Endodermal cell (in vitro differentiated cells): ENCODE data around the gene SLC2A6. TPM values are rescaled to one million over a fixed set of nuclear protein-coding genes. Genes with fewer than 3 reads are reported as not detected.

Experiments used
- DNase-seq: peaks from one replicate; pipeline ENCODE4 v3.0.0-alpha.2; 2017
- H3K27ac ChIP-seq: 2 replicates; pipeline ENCODE4 v1.5.1; 2013; ENCODE audit warnings: mild to moderate bottlenecking, low read depth, low read length, moderate library complexity
- H3K27me3 ChIP-seq: 2 replicates; pipeline ENCODE4 v1.6.1; 2013; ENCODE audit warnings: mild to moderate bottlenecking, low read length, moderate library complexity; ENCODE audit not compliant: insufficient read depth, control insufficient read depth, poor library complexity, severe bottlenecking
- H3K36me3 ChIP-seq: 2 replicates; pipeline ENCODE4 v1.7.0; 2013; ENCODE audit warnings: mild to moderate bottlenecking, low read length, moderate library complexity; ENCODE audit not compliant: control insufficient read depth, insufficient read depth
- H3K4me1 ChIP-seq: one replicate; pipeline ENCODE4 v1.7.0; 2013; ENCODE audit warnings: low read length; ENCODE audit not compliant: control insufficient read depth, insufficient read depth
- H3K4me3 ChIP-seq: 2 replicates; pipeline ENCODE4 v1.5.1; 2013; ENCODE audit warnings: mild to moderate bottlenecking, low read length, moderate library complexity
- H3K9ac ChIP-seq: 2 replicates; pipeline ENCODE4 v1.6.1; 2013; ENCODE audit warnings: mild to moderate bottlenecking, low read length, moderate library complexity; ENCODE audit not compliant: poor library complexity, severe bottlenecking; ENCODE audit errors: extremely low read depth
- H3K9me3 ChIP-seq: 2 replicates; pipeline ENCODE4 v1.6.1; 2013; ENCODE audit warnings: mild to moderate bottlenecking, low read length, moderate library complexity; ENCODE audit not compliant: control insufficient read depth
- H3K27ac Mint-ChIP-seq: 2 replicates; pipeline ENCODE4 v1.8.0; 2020; ENCODE audit warnings: mixed read lengths
- H3K27me3 Mint-ChIP-seq: 2 replicates; pipeline ENCODE4 v1.8.0; 2021; ENCODE audit warnings: mild to moderate bottlenecking, mixed read lengths; ENCODE audit not compliant: insufficient read depth
- H3K36me3 Mint-ChIP-seq: 2 replicates; pipeline ENCODE4 v1.8.0; 2020; ENCODE audit warnings: low read depth, mixed read lengths
- H3K4me1 Mint-ChIP-seq: 2 replicates; pipeline ENCODE4 v1.8.0; 2020; ENCODE audit warnings: mixed read lengths
- H3K4me3 Mint-ChIP-seq: 2 replicates; pipeline ENCODE4 v1.8.0; 2020; ENCODE audit warnings: mild to moderate bottlenecking, moderate library complexity, mixed read lengths
- H3K9me3 Mint-ChIP-seq: 2 replicates; pipeline ENCODE4 v1.8.0; 2020; ENCODE audit warnings: mild to moderate bottlenecking, mixed read lengths
- CTCF ChIP-seq: fragments of 200-600 bp; sonication (generic); conservative IDR thresholded peaks from 2 replicates; pipeline ENCODE4 v1.5.0; 2021; ENCODE audit warnings: antibody characterized with exemption, mild to moderate bottlenecking
- WGBS, 2 experiments: methylation state at CpG; one replicate each; pipeline versions ENCODE4 v1.1.5 to v1.1.7; 2013; ENCODE audit warnings: missing lambda C conversion rate in 2 of 2, mixed read lengths in 1 of 2; ENCODE audit not compliant: insufficient coverage in 1 of 2, insufficient read length in 1 of 2; 5-methylcytosine and 5-hydroxymethylcytosine counted together
- total RNA-seq, 2 donors: library from RNA; stranded (reverse); fragmentation: NEBNext Ultra II Directional in 1 of 2; extraction: Animal tissue kit (Norgen Biotek cat#: 25700) in 1 of 2; gene quantifications; 2 replicates in 1 of 2; 3 replicates in 1 of 2; pipeline ENCODE4 v1.2.1, GENCODE V29; 2021

The SLC2A6 gene
- total RNA-seq, 2 donors from 2014 or later, result 11.6 to 17.7 TPM

DNA sequence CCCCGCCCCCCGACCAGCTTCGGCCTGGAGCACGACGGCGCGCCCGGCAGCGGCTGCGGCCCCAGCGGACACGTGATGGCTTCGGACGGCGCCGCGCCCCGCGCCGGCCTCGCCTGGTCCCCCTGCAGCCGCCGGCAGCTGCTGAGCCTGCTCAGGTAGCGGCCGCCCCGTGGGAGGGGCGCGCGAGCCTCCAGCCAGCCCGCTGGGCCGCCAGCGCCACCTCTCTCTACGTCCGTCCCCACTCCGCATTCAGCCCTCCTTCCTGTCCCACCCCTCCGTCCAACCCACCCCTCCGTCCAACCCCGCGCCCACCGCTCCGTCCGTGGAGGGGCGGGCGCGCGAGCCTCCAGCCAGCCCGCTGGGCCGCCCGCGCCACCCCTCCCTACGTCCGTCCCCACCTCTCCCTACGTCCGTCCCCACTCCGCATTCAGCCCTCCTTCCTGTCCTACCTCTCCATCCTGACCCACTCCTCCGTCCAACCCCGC lies 50.2 kb downstream of the SLC2A6 start:
- Mint-ChIP-seq H3K9me3 (peaks cover 5% of the 10 kb centered on the region), H3K4me3 (peak overlapping the region; percentile 55), H3K27me3 (peaks cover 6% of the 10 kb centered on the region), H3K27ac (no peak overlapping the region), H3K4me1 (no peaks in the 10 kb centered on the region), H3K36me3 (peaks cover 3% of the 10 kb centered on the region)
- H3K9ac ChIP-seq, result no peak overlapping the region
- TF ChIP-seq CTCF, result no peak
- H3K9me3 ChIP-seq, result peaks cover 10% of the 10 kb centered on the region
- 1 to 3% methylated on average over 6 to 56 of the region's 57 CpGs for WGBS, 2 experiments
- peak; percentile 86 for DNase-seq
- H3K27ac ChIP-seq, result no peak overlapping the region
- H3K4me1 ChIP-seq, result no peaks in the 10 kb centered on the region
- no peak overlapping the region for H3K4me3 ChIP-seq
- no peaks in the 10 kb centered on the region for H3K36me3 ChIP-seq
- H3K27me3 ChIP-seq, result no peaks in the 10 kb centered on the region

GRCh38 chr9:133427658-133428348 lies 51.1 kb downstream of the SLC2A6 start:
- DNase-seq, result peak; percentile 58
- Histone ChIP-seq H3K4me3 (peak overlapping the region; percentile 52), H3K27me3 (no peaks in the 10 kb centered on the region), H3K4me1 (no peaks in the 10 kb centered on the region), H3K36me3 (no peaks in the 10 kb centered on the region), H3K9me3 (peaks cover 10% of the 10 kb centered on the region), H3K27ac (no peak overlapping the region), H3K9ac (no peak overlapping the region)
- Mint-ChIP-seq H3K27ac (peak overlapping the region; percentile 76), H3K36me3 (peaks cover 3% of the 10 kb centered on the region), H3K4me3 (peak overlapping the region; percentile 55), H3K9me3 (peaks cover 5% of the 10 kb centered on the region), H3K27me3 (peaks cover 6% of the 10 kb centered on the region), H3K4me1 (no peaks in the 10 kb centered on the region)
- no peak for TF ChIP-seq CTCF
- WGBS, 2 experiments, result 62 to 68% methylated on average over 9 to 10 of the region's 10 CpGs

DNA sequence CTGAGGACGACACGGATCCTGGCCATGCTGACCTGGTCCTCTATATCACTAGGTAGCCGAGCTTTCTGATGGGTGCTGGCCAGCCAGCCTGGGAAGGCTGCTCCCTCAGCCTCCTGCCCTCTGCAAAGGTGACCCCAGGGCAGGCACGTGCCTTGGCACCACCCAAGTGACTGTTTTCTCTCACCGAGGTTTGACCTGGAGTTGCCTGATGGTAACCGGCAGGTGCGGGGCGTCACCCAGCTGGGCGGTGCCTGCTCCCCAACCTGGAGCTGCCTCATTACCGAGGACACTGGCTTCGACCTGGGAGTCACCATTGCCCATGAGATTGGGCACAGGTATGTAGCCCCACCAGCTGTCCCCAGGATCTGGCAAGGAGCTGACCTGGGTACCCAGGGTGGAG lies 52.9 kb downstream of the SLC2A6 start:
- Histone ChIP-seq H3K4me3 (no peak overlapping the region), H3K36me3 (no peaks in the 10 kb centered on the region), H3K27ac (no peak overlapping the region), H3K27me3 (no peaks in the 10 kb centered on the region), H3K4me1 (no peaks in the 10 kb centered on the region), H3K9me3 (peaks cover 10% of the 10 kb centered on the region), H3K9ac (no peak overlapping the region)
- no peak for TF ChIP-seq CTCF
- H3K4me1 Mint-ChIP-seq, result peaks cover 8% of the 10 kb centered on the region
- H3K4me3 Mint-ChIP-seq, result no peak overlapping the region
- H3K36me3 Mint-ChIP-seq, result peaks cover 3% of the 10 kb centered on the region
- peaks cover 5% of the 10 kb centered on the region for H3K9me3 Mint-ChIP-seq
- WGBS, 2 experiments, result 88 to 89% methylated on average over 10 to 11 of the region's 11 CpGs
- peak; percentile 32 for DNase-seq
- no peak overlapping the region for H3K27ac Mint-ChIP-seq
- peaks cover 6% of the 10 kb centered on the region for H3K27me3 Mint-ChIP-seq
